WTC11 (cell line): ENCODE data around the gene SOCS7. TPM values are rescaled to one million over a fixed set of nuclear protein-coding genes. Genes with fewer than 3 reads are reported as not detected.

Source experiments
- ATAC-seq: fragments of 200-7000 bp; cut with Tn5 transposase; 2 replicates; pipeline ENCODE4 v1.10.0; 2021; ENCODE audit warnings: mild to moderate bottlenecking, moderate library complexity
- CTCF ChIA-PET: fragments of 300-600 bp; sonication (Branson Sonifier 250); formaldehyde crosslinking; loops from one replicate; lab custom pipeline; 2021; ENCODE audit warnings: antibody characterized with exemption; lab: Charles Lee
- POLR2A ChIA-PET: fragments of 350-600 bp; sonication (Branson Sonifier 250); formaldehyde crosslinking; loops from one replicate; lab custom pipeline; 2021; ENCODE audit warnings: antibody characterized with exemption; lab: Charles Lee
- DNase-seq: peaks from one replicate; pipeline ENCODE4 v3.0.0; 2021; ENCODE audit warnings: low spot score
- H3K27ac Mint-ChIP-seq: 2 replicates; pipeline ENCODE4 v1.8.0; 2021; ENCODE audit warnings: mixed read lengths
- H3K27me3 Mint-ChIP-seq: 2 replicates; pipeline ENCODE4 v1.8.0; 2021; ENCODE audit warnings: low read depth, mild to moderate bottlenecking, moderate library complexity, mixed read lengths
- H3K36me3 Mint-ChIP-seq: 2 replicates; pipeline ENCODE4 v1.8.0; 2021; ENCODE audit warnings: mixed read lengths
- H3K4me1 Mint-ChIP-seq: 2 replicates; pipeline ENCODE4 v1.8.0; 2022; ENCODE audit warnings: mixed read lengths
- H3K4me3 Mint-ChIP-seq: 2 replicates; pipeline ENCODE4 v1.8.0; 2021; ENCODE audit warnings: mild to moderate bottlenecking, moderate library complexity, mixed read lengths
- H3K9me3 Mint-ChIP-seq: 2 replicates; pipeline ENCODE4 v1.8.0; 2021; ENCODE audit warnings: mixed read lengths
- AR ChIP-seq: fragments of 250-450 bp; sonication (Bioruptor Pico); IDR thresholded peaks from 2 replicates; pipeline ENCODE4 v1.9.0; 2021; ENCODE audit warnings: mild to moderate bottlenecking
- ATF1 ChIP-seq: sonication (generic); formaldehyde crosslinking; IDR thresholded peaks from 2 replicates; pipeline ENCODE4 v1.8.1; 2023; ENCODE audit warnings: mild to moderate bottlenecking, moderate library complexity, missing genetic modification reagents
- CBFB ChIP-seq: sonication (generic); formaldehyde crosslinking; IDR thresholded peaks from 2 replicates; pipeline ENCODE4 v1.8.1; 2022; ENCODE audit warnings: mild to moderate bottlenecking, low read depth, missing genetic modification reagents
- CTCF ChIP-seq: fragments of 200-600 bp; IDR thresholded peaks from 2 replicates; pipeline ENCODE4 v1.8.0; 2022; ENCODE audit warnings: antibody characterized with exemption
- ELF4 ChIP-seq: sonication (generic); formaldehyde crosslinking; IDR thresholded peaks from 2 replicates; pipeline ENCODE4 v1.8.1; 2022; ENCODE audit warnings: low read depth, mild to moderate bottlenecking, moderate library complexity, missing genetic modification reagents
- EMX1 ChIP-seq: fragments of 250-450 bp; sonication (Bioruptor Pico); IDR thresholded peaks from 2 replicates; pipeline ENCODE4 v1.8.0; 2021; ENCODE audit warnings: mild to moderate bottlenecking
- GABPB1 ChIP-seq: sonication (generic); formaldehyde crosslinking; IDR thresholded peaks from 2 replicates; pipeline ENCODE4 v1.8.1; 2023; ENCODE audit warnings: mild to moderate bottlenecking, missing genetic modification reagents
- GRHL2 ChIP-seq: fragments of 250-450 bp; sonication (Bioruptor Pico); IDR thresholded peaks from 2 replicates; pipeline ENCODE4 v1.8.0; 2022; ENCODE audit warnings: mild to moderate bottlenecking, moderate library complexity; ENCODE audit not compliant: insufficient replicate concordance, severe bottlenecking
- HMGXB4 ChIP-seq: sonication (generic); formaldehyde crosslinking; IDR thresholded peaks from 2 replicates; pipeline ENCODE4 v1.8.1; 2023; ENCODE audit warnings: mild to moderate bottlenecking, moderate library complexity, missing genetic modification reagents
- IRF1 ChIP-seq: sonication (generic); formaldehyde crosslinking; IDR thresholded peaks from 2 replicates; pipeline ENCODE4 v1.8.0; 2023; ENCODE audit warnings: missing genetic modification reagents
- MYBL2 ChIP-seq: sonication (generic); formaldehyde crosslinking; IDR thresholded peaks from 2 replicates; pipeline ENCODE4 v1.8.1; 2023; ENCODE audit warnings: mild to moderate bottlenecking, moderate library complexity, missing genetic modification reagents
- NR1H2 ChIP-seq: sonication (generic); formaldehyde crosslinking; IDR thresholded peaks from 2 replicates; pipeline ENCODE4 v1.9.0; 2021; ENCODE audit warnings: mild to moderate bottlenecking, moderate library complexity, missing genetic modification reagents
- NR3C1 ChIP-seq: sonication (generic); formaldehyde crosslinking; conservative IDR thresholded peaks from 2 replicates; pipeline ENCODE4 v1.8.1; 2023; ENCODE audit warnings: low read depth, mild to moderate bottlenecking, missing genetic modification reagents
- OVOL2 ChIP-seq: fragments of 250-450 bp; sonication (Bioruptor Pico); IDR thresholded peaks from 2 replicates; pipeline ENCODE4 v1.9.0; 2021; ENCODE audit warnings: mild to moderate bottlenecking, borderline replicate concordance
- PRDM15 ChIP-seq: sonication (generic); formaldehyde crosslinking; IDR thresholded peaks from 2 replicates; pipeline ENCODE4 v1.8.0; 2022; ENCODE audit warnings: missing genetic modification reagents
- PREB ChIP-seq: sonication (generic); formaldehyde crosslinking; IDR thresholded peaks from 2 replicates; pipeline ENCODE4 v1.8.1; 2022; ENCODE audit warnings: mild to moderate bottlenecking, missing genetic modification reagents, moderate library complexity, borderline replicate concordance
- SP1 ChIP-seq: sonication (generic); formaldehyde crosslinking; conservative IDR thresholded peaks from 2 replicates; pipeline ENCODE4 v1.8.1; 2022; ENCODE audit warnings: missing genetic modification reagents
- ZBTB21 ChIP-seq: sonication (generic); formaldehyde crosslinking; IDR thresholded peaks from 2 replicates; pipeline ENCODE4 v1.8.1; 2023; ENCODE audit warnings: mild to moderate bottlenecking, missing genetic modification reagents, borderline replicate concordance
- ZNF232 ChIP-seq: sonication (generic); formaldehyde crosslinking; IDR thresholded peaks from 2 replicates; pipeline ENCODE4 v1.8.0; 2022; ENCODE audit warnings: mild to moderate bottlenecking, missing genetic modification reagents
- ZNF317 ChIP-seq: sonication (generic); formaldehyde crosslinking; IDR thresholded peaks from 2 replicates; pipeline ENCODE4 v1.8.1; 2023; ENCODE audit warnings: low read depth, mild to moderate bottlenecking, moderate library complexity, missing genetic modification reagents, borderline replicate concordance
- ZNF671 ChIP-seq: fragments of 250-450 bp; sonication (Bioruptor Pico); IDR thresholded peaks from 2 replicates; pipeline ENCODE4 v1.8.0; 2021; ENCODE audit warnings: mild to moderate bottlenecking
- total RNA-seq: library from RNA; stranded (reverse); gene quantifications from 3 replicates; pipeline ENCODE4 v1.2.3, GENCODE V29; 2021

SOCS7 gene
- total RNA-seq, 1 experiment from 2014 or later = 33.6 TPM

GRCh38 chr17:38451030-38451839, 99.6 kb downstream of the SOCS7 start:
- 0 out of 2 replicates have a peak, but pooled peaks cover 2% of the 10 kb centered on the region for H3K27me3 Mint-ChIP-seq
- ATAC-seq = peak; percentile 53
- H3K9me3 Mint-ChIP-seq = no peaks in the 10 kb centered on the region
- peak; percentile 86 for DNase-seq
- H3K4me1 Mint-ChIP-seq = peaks cover 64% of the 10 kb centered on the region
- 0 out of 2 replicates have a peak, but pooled peaks cover 2% of the 10 kb centered on the region for H3K36me3 Mint-ChIP-seq
- H3K27ac Mint-ChIP-seq = peak overlapping the region; percentile 99
- CTCF ChIA-PET = interaction anchor here (0.6 to 4.2 kb wide), 27 partner anchors 9 to 212 kb away, joined by 3 to 70 read pairs (median 4); partner anchors contain the start of genes ARHGAP23 and SRCIN1
- POLR2A ChIA-PET = interaction anchor here (0.6 to 3.1 kb wide), 18 partner anchors 8 to 253 kb away, joined by 3 to 28 read pairs (median 5); partner anchors contain the start of genes ARHGAP23 and MLLT6
- peak overlapping the region; percentile 76 for H3K4me3 Mint-ChIP-seq
- TF ChIP-seq CBFB (CRISPR knock-in tag) (no peak), ZNF232 (no peak), PRDM15 (CRISPR knock-in tag) (no peak), ZNF671 (no peak), GABPB1 (CRISPR knock-in tag) (no peak), PREB (CRISPR knock-in tag) (no peak), ATF1 (CRISPR knock-in tag) (no peak), OVOL2 (CRISPR knock-in tag) (no peak), ZBTB21 (CRISPR knock-in tag) (no peak), HMGXB4 (0 out of 2 replicates have a peak, but pooled peaks have one; percentile 48), NR3C1 (CRISPR knock-in tag) (0 out of 2 replicates have a peak, but pooled peaks have one; percentile 8), CTCF (no peak), MYBL2 (CRISPR knock-in tag) (0 out of 2 replicates have a peak, but pooled peaks have one; percentile 37), NR1H2 (CRISPR knock-in tag) (no peak), GRHL2 (no peak), ZNF317 (no peak), IRF1 (CRISPR knock-in tag) (no peak), ELF4 (no peak), SP1 (CRISPR knock-in tag) (peak; percentile 80), AR (CRISPR knock-in tag) (peak; percentile 11; the same call in 1 of the 2 replicates), EMX1 (CRISPR knock-in tag) (peak; percentile 24; the same call in 1 of the 2 replicates)
